MM.1S (cell line): ENCODE results near the gene ARMC9.

Experiments
- DNase-seq: peaks from one replicate; pipeline ENCODE4 v3.0.0-alpha.2; 2015
- H2AFZ ChIP-seq: fragments of 300-600 bp; sonication (generic); 2 replicates; pipeline ENCODE4 v1.6.0; 2016; ENCODE audit warnings: antibody characterized with exemption, low read length
- H3F3A ChIP-seq: fragments of 300-600 bp; sonication (generic); 2 replicates; pipeline ENCODE4 v1.6.1; 2016; ENCODE audit warnings: mild to moderate bottlenecking, antibody characterized with exemption, low read length, moderate library complexity, mixed read lengths; ENCODE audit not compliant: insufficient read depth
- H3K27ac ChIP-seq: fragments of 300-600 bp; sonication (generic); 2 replicates; pipeline ENCODE4 v1.5.1; 2016; ENCODE audit warnings: mild to moderate bottlenecking, low read length
- H3K27me3 ChIP-seq: fragments of 300-600 bp; sonication (generic); replicated peaks from 2 replicates; pipeline ENCODE4 v1.6.0; 2016; ENCODE audit warnings: low read length; ENCODE audit not compliant: insufficient read depth
- H3K36me3 ChIP-seq: fragments of 300-600 bp; sonication (generic); replicated peaks from 2 replicates; pipeline ENCODE4 v1.6.1; 2016; ENCODE audit warnings: mild to moderate bottlenecking, low read length, mixed read lengths; ENCODE audit not compliant: insufficient read depth
- H3K4me1 ChIP-seq: fragments of 300-600 bp; sonication (generic); 2 replicates; pipeline ENCODE4 v1.6.1; 2016; ENCODE audit warnings: low read length, mixed read lengths
- H3K4me2 ChIP-seq: fragments of 300-600 bp; sonication (generic); 2 replicates; pipeline ENCODE4 v1.6.0; 2016; ENCODE audit warnings: low read depth, low read length
- H3K4me3 ChIP-seq: fragments of 300-600 bp; sonication (generic); 2 replicates; pipeline ENCODE4 v1.5.1; 2016; ENCODE audit warnings: low read length, mixed read lengths
- H3K79me2 ChIP-seq: fragments of 300-600 bp; sonication (generic); 2 replicates; pipeline ENCODE4 v1.6.1; 2016; ENCODE audit warnings: mixed run types, low read length, mixed read lengths
- H3K9ac ChIP-seq: fragments of 300-600 bp; sonication (generic); 2 replicates; pipeline ENCODE4 v1.6.1; 2016; ENCODE audit warnings: low read length, mixed read lengths
- H3K9me2 ChIP-seq: fragments of 300-600 bp; sonication (generic); replicated peaks from 2 replicates; pipeline ENCODE4 v1.6.1; 2016; ENCODE audit warnings: mild to moderate bottlenecking, low read length, mixed read lengths; ENCODE audit not compliant: insufficient read depth
- H3K9me3 ChIP-seq: fragments of 300-600 bp; sonication (generic); replicated peaks from 2 replicates; pipeline ENCODE4 v1.6.1; 2016; ENCODE audit warnings: mild to moderate bottlenecking, low read length, mixed read lengths; ENCODE audit not compliant: insufficient read depth
- H4K20me1 ChIP-seq: fragments of 300-600 bp; sonication (generic); 2 replicates; pipeline ENCODE4 v1.6.1; 2016; ENCODE audit warnings: mild to moderate bottlenecking, low read length, moderate library complexity, mixed read lengths; ENCODE audit not compliant: insufficient read depth
- EZH2 ChIP-seq: fragments of 300-600 bp; sonication (generic); optimal IDR thresholded peaks from 2 replicates; pipeline ENCODE3; 2017; ENCODE audit warnings: low read depth, mild to moderate bottlenecking, antibody characterized with exemption, low read length, mixed read lengths
- EZH2phosphoT487 ChIP-seq: fragments of 300-600 bp; sonication (generic); IDR thresholded peaks from 2 replicates; pipeline ENCODE4 v1.6.1; 2018; ENCODE audit warnings: antibody characterized with exemption, low read length
- TF ChIP-seq, protein P1 (sequence below): fragments of 300-600 bp; sonication (generic); IDR thresholded peaks from 2 replicates; pipeline ENCODE4 v1.5.1; 2016; ENCODE audit warnings: antibody characterized with exemption, low read length, mixed read lengths

The ARMC9 gene

GRCh38 chr2:231278868-231279267 is 80.4 kb downstream of the ARMC9 start:
- no peaks in the 10 kb centered on the region for H3F3A ChIP-seq
- no peaks in the 10 kb centered on the region for H4K20me1 ChIP-seq
- H3K27me3 ChIP-seq, result no peaks in the 10 kb centered on the region
- no peaks in the 10 kb centered on the region for H3K4me1 ChIP-seq
- H3K27ac ChIP-seq, result no peak overlapping the region
- DNase-seq, result no peak
- H3K9me3 ChIP-seq, result no peaks in the 10 kb centered on the region
- H3K9me2 ChIP-seq, result no peaks in the 10 kb centered on the region
- no peak overlapping the region for H3K9ac ChIP-seq
- TF ChIP-seq, protein P1, sequence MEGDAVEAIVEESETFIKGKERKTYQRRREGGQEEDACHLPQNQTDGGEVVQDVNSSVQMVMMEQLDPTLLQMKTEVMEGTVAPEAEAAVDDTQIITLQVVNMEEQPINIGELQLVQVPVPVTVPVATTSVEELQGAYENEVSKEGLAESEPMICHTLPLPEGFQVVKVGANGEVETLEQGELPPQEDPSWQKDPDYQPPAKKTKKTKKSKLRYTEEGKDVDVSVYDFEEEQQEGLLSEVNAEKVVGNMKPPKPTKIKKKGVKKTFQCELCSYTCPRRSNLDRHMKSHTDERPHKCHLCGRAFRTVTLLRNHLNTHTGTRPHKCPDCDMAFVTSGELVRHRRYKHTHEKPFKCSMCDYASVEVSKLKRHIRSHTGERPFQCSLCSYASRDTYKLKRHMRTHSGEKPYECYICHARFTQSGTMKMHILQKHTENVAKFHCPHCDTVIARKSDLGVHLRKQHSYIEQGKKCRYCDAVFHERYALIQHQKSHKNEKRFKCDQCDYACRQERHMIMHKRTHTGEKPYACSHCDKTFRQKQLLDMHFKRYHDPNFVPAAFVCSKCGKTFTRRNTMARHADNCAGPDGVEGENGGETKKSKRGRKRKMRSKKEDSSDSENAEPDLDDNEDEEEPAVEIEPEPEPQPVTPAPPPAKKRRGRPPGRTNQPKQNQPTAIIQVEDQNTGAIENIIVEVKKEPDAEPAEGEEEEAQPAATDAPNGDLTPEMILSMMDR, result no peak
- TF ChIP-seq EZH2, result no peak
- no peak for TF ChIP-seq EZH2phosphoT487
- no peak overlapping the region for H3K4me2 ChIP-seq
- no peak overlapping the region for H2AFZ ChIP-seq
- H3K79me2 ChIP-seq, result no peaks in the 10 kb centered on the region
- no peaks in the 10 kb centered on the region for H3K36me3 ChIP-seq
- no peak overlapping the region for H3K4me3 ChIP-seq

DNA sequence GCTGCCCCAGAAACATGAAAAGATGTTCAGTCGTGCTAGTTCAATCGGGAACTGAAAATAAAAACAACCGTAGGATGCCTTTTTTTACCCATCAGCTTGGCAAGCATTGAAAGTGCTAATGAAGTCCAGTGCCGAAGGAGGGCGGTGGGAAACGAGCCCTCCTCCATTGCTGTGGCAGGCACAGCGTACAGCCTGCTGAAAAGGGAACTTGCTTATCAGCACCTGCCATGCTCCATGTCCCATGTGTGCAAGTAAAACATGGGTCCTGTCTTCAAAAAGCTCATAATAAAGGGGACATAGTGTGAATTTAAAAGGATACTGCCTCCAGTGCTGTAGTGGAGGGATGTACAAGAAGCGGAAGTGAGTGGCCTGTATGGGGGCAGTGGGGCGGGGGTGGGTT is 82.4 kb downstream of the ARMC9 start:
- Histone ChIP-seq H2AFZ (no peak overlapping the region), H4K20me1 (no peaks in the 10 kb centered on the region), H3K79me2 (no peaks in the 10 kb centered on the region), H3K27ac (no peak overlapping the region), H3K4me2 (no peak overlapping the region), H3K9me2 (no peaks in the 10 kb centered on the region), H3F3A (no peaks in the 10 kb centered on the region), H3K27me3 (no peaks in the 10 kb centered on the region), H3K9ac (no peak overlapping the region), H3K9me3 (no peaks in the 10 kb centered on the region), H3K36me3 (no peaks in the 10 kb centered on the region), H3K4me3 (no peak overlapping the region), H3K4me1 (no peaks in the 10 kb centered on the region)
- TF ChIP-seq EZH2 (no peak), EZH2phosphoT487 (no peak)
- TF ChIP-seq, protein P1, result no peak
- no peak for DNase-seq

DNA sequence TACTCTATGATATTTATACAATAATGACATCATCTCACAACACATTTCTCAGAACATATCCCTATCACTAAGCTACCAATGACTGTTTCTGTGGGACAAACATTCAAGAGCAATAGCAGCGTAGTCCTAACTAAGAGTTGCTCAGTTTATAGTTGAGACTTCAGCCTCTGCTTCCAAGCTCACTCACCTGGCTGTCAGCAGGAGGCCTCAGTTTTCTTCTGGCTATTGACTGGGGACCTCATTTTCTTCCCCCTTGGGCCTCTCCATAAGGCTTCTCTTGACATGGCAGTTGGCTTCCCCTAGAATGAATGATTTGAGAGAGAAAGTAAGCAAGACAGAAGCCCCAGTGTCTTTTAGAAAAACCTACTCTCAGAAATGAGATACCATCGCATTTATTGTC is 85.9 kb downstream of the ARMC9 start:
- Histone ChIP-seq H3K4me1 (no peaks in the 10 kb centered on the region), H3K9me2 (no peaks in the 10 kb centered on the region), H3K9ac (no peak overlapping the region), H3K9me3 (no peaks in the 10 kb centered on the region), H3K4me2 (no peak overlapping the region), H2AFZ (no peak overlapping the region), H3F3A (no peaks in the 10 kb centered on the region), H3K4me3 (no peak overlapping the region), H4K20me1 (no peaks in the 10 kb centered on the region), H3K36me3 (no peaks in the 10 kb centered on the region), H3K27ac (no peak overlapping the region), H3K27me3 (no peaks in the 10 kb centered on the region), H3K79me2 (no peaks in the 10 kb centered on the region)
- TF ChIP-seq, protein P1, result no peak
- TF ChIP-seq EZH2phosphoT487 (no peak), EZH2 (no peak)
- DNase-seq, result no peak

DNA sequence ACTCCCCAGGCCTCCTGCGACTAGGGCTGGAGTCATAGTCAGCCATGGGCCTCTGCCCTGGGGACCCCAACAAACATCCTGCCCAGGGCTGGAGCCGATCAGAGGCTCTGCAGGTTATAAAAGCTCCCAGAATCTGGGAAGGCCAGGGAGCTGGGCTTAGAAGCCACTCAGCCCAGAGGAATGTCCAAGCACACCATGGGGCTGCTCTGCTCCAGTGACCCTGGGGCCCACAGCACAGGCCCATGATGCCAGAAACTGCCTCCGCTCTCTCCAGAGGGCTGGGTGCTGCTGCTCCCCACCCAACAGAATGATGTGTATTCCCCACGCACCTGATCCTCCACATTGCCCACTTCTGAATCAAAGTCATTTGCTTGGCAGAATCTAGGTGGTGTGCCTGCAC is 88.5 kb downstream of the ARMC9 start:
- Histone ChIP-seq H3K4me2 (no peak overlapping the region), H3F3A (no peaks in the 10 kb centered on the region), H4K20me1 (no peaks in the 10 kb centered on the region), H3K9ac (no peak overlapping the region), H3K9me3 (no peaks in the 10 kb centered on the region), H3K27me3 (no peaks in the 10 kb centered on the region), H2AFZ (no peak overlapping the region), H3K4me1 (no peaks in the 10 kb centered on the region), H3K36me3 (no peaks in the 10 kb centered on the region), H3K27ac (no peak overlapping the region), H3K79me2 (no peaks in the 10 kb centered on the region), H3K9me2 (no peaks in the 10 kb centered on the region), H3K4me3 (no peak overlapping the region)
- no peak for TF ChIP-seq EZH2
- TF ChIP-seq EZH2phosphoT487, result no peak
- TF ChIP-seq, protein P1, result no peak
- DNase-seq, result no peak
